Activated CD4-positive, alpha-beta T cell treated with anti-CD3 and anti-CD28 coated beads, Interleukin-2, amount 10 ng/mL, durations not matched to agents 24 days and 14 days (primary cell): ENCODE measurements around the gene ZNF583. TPM values are rescaled to one million over a fixed set of nuclear protein-coding genes. Genes with fewer than 3 reads are reported as not detected.
A peak's percentile ranks its signal among the peaks of the same experiment; 100 is the strongest.

Experiments
- DNase-seq: peaks from one replicate; pipeline ENCODE4 v3.0.0; 2022
- H3K27ac Mint-ChIP-seq: one replicate; pipeline ENCODE4 v1.8.0; 2022; ENCODE audit warnings: mild to moderate bottlenecking, mixed read lengths
- H3K27me3 Mint-ChIP-seq: one replicate; pipeline ENCODE4 v1.8.0; 2022; ENCODE audit warnings: mixed read lengths
- H3K36me3 Mint-ChIP-seq: one replicate; pipeline ENCODE4 v1.8.0; 2022; ENCODE audit warnings: low read depth, mild to moderate bottlenecking, mixed read lengths
- H3K4me1 Mint-ChIP-seq: one replicate; pipeline ENCODE4 v1.8.0; 2021; ENCODE audit warnings: mixed read lengths
- H3K4me3 Mint-ChIP-seq: one replicate; pipeline ENCODE4 v1.8.0; 2022; ENCODE audit warnings: mild to moderate bottlenecking, moderate library complexity, mixed read lengths
- H3K9me3 Mint-ChIP-seq: one replicate; pipeline ENCODE4 v1.8.0; 2021; ENCODE audit warnings: mixed read lengths
- intact Hi-C: fragments of 100-400 bp; cut with micrococcal nuclease; formaldehyde crosslinking; loops from one replicate; pipeline ENCODE4 v1.15.1; 2023
- total RNA-seq: library from RNA; stranded (reverse); gene quantifications from 2 replicates; pipeline ENCODE4 v1.2.3, GENCODE V29; 2022

ZNF583 gene
- total RNA-seq, 1 donor from 2014 or later, result 2.0 TPM

GRCh38 chr19:56400485-56400884 lies 3.6 kb upstream of the ZNF583 start:
- H3K4me3 Mint-ChIP-seq, result no peak overlapping the region
- intact Hi-C loops, result no loop called here
- peaks cover 26% of the 10 kb centered on the region for H3K36me3 Mint-ChIP-seq
- H3K4me1 Mint-ChIP-seq, result peaks cover 21% of the 10 kb centered on the region
- no peak for DNase-seq
- no peaks in the 10 kb centered on the region for H3K27me3 Mint-ChIP-seq
- peaks cover 46% of the 10 kb centered on the region for H3K9me3 Mint-ChIP-seq
- H3K27ac Mint-ChIP-seq, result no peak overlapping the region

DNA sequence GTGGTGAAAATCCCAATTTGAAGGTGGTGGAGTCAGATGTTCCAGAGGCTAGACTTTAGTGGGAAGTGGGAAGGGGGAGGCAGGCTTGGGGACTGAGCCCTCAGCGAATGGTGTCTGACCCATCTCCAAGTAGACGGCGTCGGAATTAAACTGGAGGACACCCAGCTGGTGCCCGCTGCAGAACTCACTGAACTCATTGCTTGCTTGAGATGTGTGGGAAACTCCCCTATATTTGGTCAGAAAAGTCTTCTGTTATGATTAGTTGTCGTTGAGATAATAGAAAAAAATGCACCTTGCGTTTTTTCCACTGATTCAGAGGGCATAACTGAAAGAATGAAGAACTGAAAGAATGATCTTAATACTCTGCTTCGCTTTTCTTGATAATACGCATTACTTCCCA lies 871 bp upstream of the ZNF583 start:
- intact Hi-C loops, result no loop called here
- no peak for DNase-seq
- Mint-ChIP-seq H3K4me3 (peak overlapping the region; percentile 84), H3K27ac (peak overlapping the region; percentile 95), H3K4me1 (peaks cover 21% of the 10 kb centered on the region), H3K27me3 (no peaks in the 10 kb centered on the region), H3K36me3 (peaks cover 41% of the 10 kb centered on the region), H3K9me3 (peaks cover 41% of the 10 kb centered on the region)

DNA sequence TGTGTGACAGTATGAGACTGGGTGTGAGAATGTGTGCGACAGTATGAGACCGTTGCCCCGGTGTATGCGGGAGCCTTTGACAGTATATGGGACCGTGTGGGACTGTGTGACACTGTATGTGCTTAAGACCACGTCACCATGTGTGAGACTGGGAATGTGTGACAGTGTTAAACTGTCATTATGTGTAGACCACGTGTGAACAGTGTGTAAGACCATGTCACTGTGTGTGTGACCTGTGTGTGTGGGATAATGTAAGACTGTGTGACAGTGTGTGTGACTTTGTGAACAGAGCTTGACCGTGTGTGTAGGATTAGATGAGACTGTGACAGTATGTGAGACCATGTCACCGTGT lies 549 bp downstream of the ZNF583 start:
- no peak for DNase-seq
- Mint-ChIP-seq H3K27me3 (no peaks in the 10 kb centered on the region), H3K36me3 (peaks cover 47% of the 10 kb centered on the region), H3K9me3 (peaks cover 42% of the 10 kb centered on the region), H3K4me1 (peaks cover 21% of the 10 kb centered on the region), H3K4me3 (peak overlapping the region; percentile 84), H3K27ac (peak overlapping the region; percentile 95)
- intact Hi-C loops, result loop anchor here (1.0 to 2.0 kb wide), 2 partner anchors 11 to 162 kb away; partner anchors contain the start of genes ZNF470 and ZNF582

- DNase-seq, result no peak
- Mint-ChIP-seq H3K36me3 (peaks cover 51% of the 10 kb centered on the region), H3K9me3 (peaks cover 44% of the 10 kb centered on the region), H3K4me3 (peak overlapping the region; percentile 84), H3K27me3 (no peaks in the 10 kb centered on the region), H3K4me1 (peaks cover 21% of the 10 kb centered on the region), H3K27ac (peak overlapping the region; percentile 95)
- intact Hi-C loops, result loop anchor here (2.0 kb wide), 1 partner anchor 162 kb away; the partner anchor contains the start of gene ZNF470
Measured at GRCh38 chr19:56405062-56405461, 930 bp downstream of the ZNF583 start.

- Mint-ChIP-seq H3K4me3 (no peak overlapping the region), H3K9me3 (peaks cover 38% of the 10 kb centered on the region), H3K27ac (no peak overlapping the region), H3K4me1 (no peaks in the 10 kb centered on the region), H3K36me3 (peaks cover 44% of the 10 kb centered on the region), H3K27me3 (no peaks in the 10 kb centered on the region)
- intact Hi-C loops, result no loop called here
- DNase-seq, result no peak
Measured at GRCh38 chr19:56423276-56423984, 19.3 kb downstream of the ZNF583 start.

DNA sequence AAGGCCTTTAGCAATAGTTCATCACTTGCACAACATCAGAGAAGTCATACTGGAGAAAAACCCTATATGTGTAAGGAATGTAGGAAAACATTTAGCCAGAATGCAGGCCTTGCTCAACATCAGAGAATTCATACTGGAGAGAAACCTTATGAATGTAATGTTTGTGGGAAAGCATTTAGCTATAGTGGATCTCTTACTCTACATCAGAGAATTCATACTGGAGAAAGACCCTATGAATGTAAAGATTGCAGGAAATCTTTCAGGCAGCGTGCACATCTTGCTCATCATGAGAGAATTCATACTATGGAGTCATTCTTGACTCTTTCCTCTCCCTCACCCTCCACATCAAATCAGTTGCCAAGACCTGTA lies 19.8 kb downstream of the ZNF583 start:
- intact Hi-C loops, result no loop called here
- no peak overlapping the region for H3K27ac Mint-ChIP-seq
- no peak for DNase-seq
- H3K4me3 Mint-ChIP-seq, result no peak overlapping the region
- no peaks in the 10 kb centered on the region for H3K4me1 Mint-ChIP-seq
- H3K9me3 Mint-ChIP-seq, result peaks cover 36% of the 10 kb centered on the region
- H3K36me3 Mint-ChIP-seq, result peaks cover 40% of the 10 kb centered on the region
- no peaks in the 10 kb centered on the region for H3K27me3 Mint-ChIP-seq

DNA sequence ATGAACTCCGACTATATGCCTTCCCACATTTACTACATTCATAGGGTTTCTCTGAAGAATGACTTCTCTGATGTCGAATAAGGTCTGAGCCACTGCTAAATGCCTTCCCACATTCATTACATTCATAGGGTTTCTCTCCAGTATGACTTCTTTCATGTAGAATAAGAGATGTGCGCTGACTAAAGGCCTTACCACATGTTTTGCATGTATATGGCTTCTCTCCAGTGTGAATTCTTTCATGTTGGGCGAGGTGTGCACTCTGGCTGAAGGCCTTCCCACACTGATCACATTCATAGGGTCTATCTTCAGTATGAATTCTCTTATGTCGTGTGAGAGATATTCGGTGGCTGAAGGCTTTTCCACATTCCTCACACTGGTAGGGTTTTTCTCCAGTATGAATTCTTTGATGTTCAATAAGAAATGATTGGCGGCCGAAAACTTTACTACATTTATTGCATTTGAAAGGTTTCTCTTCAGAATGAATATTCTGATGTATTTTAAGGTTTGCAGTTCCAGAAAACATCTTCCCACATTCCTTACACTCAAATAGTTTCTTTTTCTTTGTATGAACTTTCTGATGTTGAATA lies 37.2 kb downstream of the ZNF583 start:
- Mint-ChIP-seq H3K9me3 (peaks cover 19% of the 10 kb centered on the region), H3K27ac (no peak overlapping the region)
- intact Hi-C loops, result no loop called here

GRCh38 chr19:56474308-56474707 lies 70.2 kb downstream of the ZNF583 start:
- Mint-ChIP-seq H3K4me3 (no peak overlapping the region), H3K9me3 (peaks cover 30% of the 10 kb centered on the region), H3K4me1 (no peaks in the 10 kb centered on the region), H3K27ac (no peak overlapping the region), H3K27me3 (no peaks in the 10 kb centered on the region), H3K36me3 (peaks cover 9% of the 10 kb centered on the region)
- no peak for DNase-seq
- intact Hi-C loops, result no loop called here

More for the DNA sequence above, 37.2 kb downstream of the ZNF583 start:
- Mint-ChIP-seq H3K4me1 (no peaks in the 10 kb centered on the region), H3K36me3 (no peaks in the 10 kb centered on the region), H3K4me3 (no peak overlapping the region), H3K27me3 (no peaks in the 10 kb centered on the region)
- no peak for DNase-seq

DNA sequence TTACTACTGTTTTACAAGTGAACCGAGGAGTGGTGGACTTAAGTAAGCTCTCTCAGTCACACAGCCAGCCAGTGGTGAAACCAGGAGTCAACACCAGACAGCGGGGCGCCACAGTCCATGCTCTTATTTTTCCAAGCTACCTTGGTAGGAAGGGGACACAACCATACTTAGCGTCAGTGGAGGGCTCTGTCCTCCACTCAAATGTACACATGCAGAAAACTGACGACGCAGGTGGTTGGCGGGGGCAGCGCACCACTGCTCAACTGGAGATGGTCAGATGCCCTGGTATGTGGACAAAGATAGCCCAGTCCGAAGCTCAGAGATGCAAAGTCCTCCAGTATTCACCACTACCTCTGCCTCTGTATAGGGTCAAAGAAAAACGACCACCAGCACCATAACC lies 72.0 kb downstream of the ZNF583 start:
- Mint-ChIP-seq H3K36me3 (peaks cover 9% of the 10 kb centered on the region), H3K9me3 (peaks cover 34% of the 10 kb centered on the region), H3K4me3 (no peak overlapping the region)

More for the DNA sequence above, 72.0 kb downstream of the ZNF583 start:
- Mint-ChIP-seq H3K4me1 (no peaks in the 10 kb centered on the region), H3K27ac (no peak overlapping the region), H3K27me3 (no peaks in the 10 kb centered on the region)
- DNase-seq, result no peak
- intact Hi-C loops, result no loop called here

Other genes with a start within 250 kb of the ZNF583 start
- not detected in 2 replicates for gene GALP, start 228.3 kb upstream of the ZNF583 start, total RNA-seq
- gene ZSCAN5B, start 206.5 kb upstream of the ZNF583 start, total RNA-seq, result not detected in 2 replicates
- gene ZSCAN5C, start 202.1 kb upstream of the ZNF583 start, total RNA-seq, result not detected in 2 replicates
- gene EDDM13, start 131.6 kb upstream of the ZNF583 start, total RNA-seq, result 0.59 and 0.98 TPM in 2 replicates
- gene ZSCAN5A, start 89.5 kb upstream of the ZNF583 start, total RNA-seq, result 6.9 and 10.8 TPM in 2 replicates
- 1.0 and 2.1 TPM in 2 replicates for gene ZNF582, start 10.8 kb upstream of the ZNF583 start, total RNA-seq
- not detected in 2 replicates for gene ZNF667, start 73.0 kb downstream of the ZNF583 start, total RNA-seq
- gene ZNF471, start 103.5 kb downstream of the ZNF583 start, total RNA-seq, result 0.09 and 0.19 TPM in 2 replicates
- gene ZFP28, start 134.6 kb downstream of the ZNF583 start, total RNA-seq, result 1.8 and 4.1 TPM in 2 replicates
- 1.8 and 2.0 TPM in 2 replicates for gene ZNF470, start 163.1 kb downstream of the ZNF583 start, total RNA-seq
- 4.2 and 5.2 TPM in 2 replicates for gene ZNF71, start 191.0 kb downstream of the ZNF583 start, total RNA-seq
- gene SMIM17, start 238.8 kb downstream of the ZNF583 start, total RNA-seq, result 0.19 TPM in 1 of 2 replicates, not detected in the other